Activated CD4-positive, alpha-beta T cell treated with anti-CD3 and anti-CD28 coated beads, Interleukin-2, amount 50 U/mL, for 1 hour (primary cell): ENCODE data around the gene DHX40.
A peak's percentile ranks its signal among the peaks of the same experiment; 100 is the strongest.
"Not testable (repeated sequence)": the region's sequence is repeated elsewhere in the genome, so short reads cannot be mapped to it uniquely, and the experiment has no call there.

Experiments used
- DNase-seq: peaks from one replicate; pipeline ENCODE4 v3.0.0-alpha.2; 2020

The DHX40 gene

DNA sequence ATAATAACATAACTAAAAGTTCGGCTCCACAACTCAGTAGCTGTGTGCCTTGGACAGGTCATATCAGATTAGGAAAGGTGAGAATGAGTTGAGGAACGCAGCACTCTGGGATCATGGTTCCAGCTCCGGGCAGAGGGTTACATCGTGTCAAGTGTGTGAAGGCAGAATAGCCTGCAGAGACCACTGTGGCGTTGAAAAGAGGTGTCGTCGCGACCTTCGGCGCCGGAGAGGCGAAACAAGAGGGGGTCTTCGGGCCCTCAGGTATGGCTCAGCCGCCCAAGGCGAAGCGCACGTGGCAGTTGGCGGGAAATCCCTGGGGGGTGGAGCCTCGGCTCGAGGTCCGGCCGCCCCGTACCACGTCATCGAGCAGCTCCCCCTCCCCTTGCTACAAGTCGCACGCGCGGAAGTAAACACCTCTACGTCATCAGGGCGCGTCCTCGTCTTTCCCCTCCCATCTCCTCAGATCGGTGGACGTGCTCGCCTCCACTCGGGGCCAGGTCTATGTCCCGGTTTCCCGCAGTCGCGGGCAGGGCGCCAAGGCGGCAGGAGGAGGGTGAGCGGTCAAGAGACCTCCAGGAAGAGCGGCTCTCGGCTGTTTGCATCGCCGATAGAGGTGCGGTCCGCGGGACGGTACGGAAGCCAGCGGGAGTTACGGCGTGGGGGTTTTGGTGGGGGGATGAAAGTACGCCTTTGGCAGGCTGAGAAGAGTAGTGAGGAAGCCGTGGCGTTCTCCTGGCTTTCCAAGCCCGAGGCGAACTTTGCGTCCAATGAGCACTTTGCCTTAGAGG lies at the start of gene DHX40:
Gene DHX40 (plus strand): TSS at position 440 of the 788 bp plus-strand sequence. CDS start 62 bp downstream, at position 502.
- DNase-seq, result peak; percentile 95

- no peak for DNase-seq
These were observed 49.0 kb upstream of the DHX40 start for GRCh38 chr17:59516451-59516850.

GRCh38 chr17:59519132-59519531 lies 46.3 kb upstream of the DHX40 start:
- DNase-seq, result no peak

DNA sequence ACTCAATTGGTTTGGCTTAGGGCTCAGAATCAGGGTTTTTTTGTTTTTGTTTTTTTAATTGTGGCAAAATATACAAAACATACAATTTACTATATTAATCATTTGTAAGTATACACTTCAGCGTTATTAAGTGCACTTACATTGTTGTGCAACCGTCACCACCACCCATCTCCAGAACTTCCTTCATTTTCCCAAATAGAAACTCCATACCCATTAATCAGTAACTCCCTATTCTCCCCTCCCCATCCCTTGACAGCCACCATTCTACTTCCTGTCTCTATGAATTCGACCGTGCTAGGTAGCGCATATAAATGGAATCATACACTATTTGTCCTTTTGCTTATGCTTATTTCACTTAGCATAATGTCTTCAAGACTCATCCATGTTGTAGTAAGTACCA lies 45.2 kb upstream of the DHX40 start:
- DNase-seq, result no peak

DNA sequence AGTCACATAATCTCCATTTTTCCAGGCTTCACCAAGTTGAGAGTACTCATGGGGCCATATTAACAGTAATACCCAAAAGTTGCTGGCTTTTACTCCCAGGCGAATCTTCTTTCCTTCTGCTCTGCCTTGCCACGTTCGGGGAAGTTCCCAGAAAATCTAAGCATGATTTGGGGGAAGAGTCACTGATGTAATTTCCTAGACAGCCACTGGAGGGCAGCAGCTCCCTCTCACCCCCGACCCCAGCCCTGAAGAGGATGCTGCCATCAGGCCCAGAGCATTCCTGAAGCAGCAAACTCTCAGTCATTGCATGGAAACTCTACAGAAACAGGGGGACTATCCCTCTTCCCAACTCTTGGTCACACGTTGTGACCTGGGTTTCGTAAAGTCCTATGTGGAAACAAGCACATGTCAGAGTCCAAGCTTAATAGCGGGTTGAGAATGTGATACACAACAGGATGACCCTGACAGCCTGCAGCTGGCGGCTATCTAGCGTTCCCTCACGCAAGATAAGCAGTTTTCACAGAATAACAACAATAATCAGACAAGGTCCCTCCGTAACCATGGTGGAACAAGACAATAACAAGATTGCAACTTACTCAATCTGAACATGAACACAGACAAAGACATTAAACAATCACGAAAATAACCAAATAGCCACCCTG lies 43.8 kb upstream of the DHX40 start:
- DNase-seq, result peak; percentile 55

DNA sequence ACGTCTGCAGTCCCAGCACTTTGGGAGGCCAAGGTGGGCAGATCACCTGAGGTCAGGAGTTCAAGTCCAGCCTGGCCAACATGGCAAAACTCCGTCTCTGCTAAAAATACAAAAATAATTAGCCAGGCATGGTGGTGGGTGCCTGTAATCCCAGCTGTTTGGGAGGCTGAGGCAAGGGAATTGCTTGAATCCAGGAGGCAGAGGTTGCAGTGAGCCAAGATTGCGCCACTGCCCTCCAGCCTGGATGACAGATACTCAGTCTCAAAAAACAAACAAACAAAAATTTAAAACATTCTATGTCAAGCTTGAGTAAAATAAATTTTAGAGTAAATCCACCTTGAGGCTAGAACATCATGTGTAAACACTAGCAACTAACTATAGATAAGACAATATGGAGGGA lies 40.5 kb upstream of the DHX40 start:
- not testable (repeated sequence) for DNase-seq

GRCh38 chr17:59525668-59526067 lies 39.7 kb upstream of the DHX40 start:
- no peak for DNase-seq

GRCh38 chr17:59526451-59526850 lies 39.0 kb upstream of the DHX40 start:
- no peak for DNase-seq

GRCh38 chr17:59527325-59527917 lies 38.0 kb upstream of the DHX40 start:
- no peak for DNase-seq

GRCh38 chr17:59527931-59528330 lies 37.5 kb upstream of the DHX40 start:
- no peak for DNase-seq

DNA sequence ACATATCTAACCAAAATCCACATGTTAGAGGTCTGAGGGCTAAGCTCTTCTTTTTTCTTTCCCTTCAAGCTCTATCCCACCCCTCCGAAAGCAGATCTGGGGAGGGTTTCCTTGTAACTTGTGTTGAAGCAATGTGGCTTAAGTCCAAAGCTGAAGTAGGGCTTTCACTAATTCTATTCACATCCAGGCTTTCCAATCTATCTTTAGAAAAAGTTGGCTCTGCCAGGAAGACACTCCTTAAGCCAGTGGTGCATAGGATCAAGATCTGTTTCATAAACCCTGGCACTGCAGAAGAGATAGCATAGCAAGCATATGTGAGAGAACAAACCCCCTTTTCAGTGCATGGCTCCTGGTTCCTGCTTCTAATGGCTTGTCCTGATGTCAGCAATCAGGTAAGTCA lies 34.9 kb upstream of the DHX40 start:
- DNase-seq, result no peak

DNA sequence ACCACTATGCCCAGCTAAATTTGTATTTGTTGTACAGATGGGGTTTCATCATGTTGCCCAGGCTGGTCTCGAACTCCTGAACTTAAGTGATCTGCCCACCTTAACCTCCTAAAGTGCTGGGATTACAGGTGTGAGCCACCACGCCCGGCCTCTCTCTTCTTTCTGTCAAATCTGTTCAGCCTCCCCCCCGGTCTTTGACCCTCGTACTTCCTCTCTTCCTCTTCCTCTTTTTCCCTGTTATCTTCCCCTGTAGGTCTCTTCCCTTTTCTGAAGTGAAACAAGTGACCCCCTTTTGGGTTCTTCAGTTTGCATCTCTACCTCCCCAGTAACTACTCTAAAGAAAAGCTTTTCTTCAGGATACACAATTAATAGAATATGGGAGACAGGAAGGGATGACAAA lies 31.7 kb upstream of the DHX40 start:
- DNase-seq, result no peak

DNA sequence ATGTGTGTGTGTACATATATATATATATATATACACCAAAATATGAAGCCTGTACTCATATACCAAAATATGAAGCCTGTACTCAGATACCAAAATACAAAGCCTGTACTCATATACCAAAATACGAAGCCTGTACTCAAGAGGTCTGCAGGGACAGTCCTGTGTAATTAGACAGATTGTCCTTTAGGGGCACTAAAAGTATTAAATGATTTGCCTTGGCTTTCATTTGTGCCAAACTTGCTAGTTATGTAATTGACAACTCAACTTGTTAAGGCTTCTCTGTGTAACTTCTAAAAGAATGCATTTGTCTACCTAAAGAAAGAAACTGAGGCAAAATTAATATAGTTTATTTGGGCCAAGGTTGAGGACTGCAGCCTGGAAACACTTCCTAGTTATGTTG lies 30.8 kb upstream of the DHX40 start:
- DNase-seq, result no peak

- DNase-seq, result no peak
These were observed 27.1 kb upstream of the DHX40 start for GRCh38 chr17:59538195-59538909.

- DNase-seq, result no peak
These were observed 22.3 kb upstream of the DHX40 start for GRCh38 chr17:59542960-59543635.

DNA sequence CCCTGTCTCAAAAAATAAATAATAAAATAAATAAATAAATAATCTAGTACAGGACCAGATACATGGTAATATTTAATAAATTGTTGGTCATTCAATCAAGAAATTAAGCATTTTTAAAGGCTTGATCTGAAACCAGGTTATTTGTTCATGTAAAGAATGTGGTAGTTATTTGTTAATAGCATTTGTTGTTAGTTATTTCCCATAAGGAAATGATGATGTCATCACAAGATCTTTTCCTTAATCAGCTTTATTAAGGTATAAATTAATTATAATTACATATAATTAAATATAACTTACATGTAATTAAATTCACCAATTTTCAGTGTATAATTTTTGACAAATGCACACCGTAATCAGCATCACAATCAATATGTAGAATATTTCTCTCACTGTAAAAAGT lies 19.5 kb upstream of the DHX40 start:
- no peak for DNase-seq

DNA sequence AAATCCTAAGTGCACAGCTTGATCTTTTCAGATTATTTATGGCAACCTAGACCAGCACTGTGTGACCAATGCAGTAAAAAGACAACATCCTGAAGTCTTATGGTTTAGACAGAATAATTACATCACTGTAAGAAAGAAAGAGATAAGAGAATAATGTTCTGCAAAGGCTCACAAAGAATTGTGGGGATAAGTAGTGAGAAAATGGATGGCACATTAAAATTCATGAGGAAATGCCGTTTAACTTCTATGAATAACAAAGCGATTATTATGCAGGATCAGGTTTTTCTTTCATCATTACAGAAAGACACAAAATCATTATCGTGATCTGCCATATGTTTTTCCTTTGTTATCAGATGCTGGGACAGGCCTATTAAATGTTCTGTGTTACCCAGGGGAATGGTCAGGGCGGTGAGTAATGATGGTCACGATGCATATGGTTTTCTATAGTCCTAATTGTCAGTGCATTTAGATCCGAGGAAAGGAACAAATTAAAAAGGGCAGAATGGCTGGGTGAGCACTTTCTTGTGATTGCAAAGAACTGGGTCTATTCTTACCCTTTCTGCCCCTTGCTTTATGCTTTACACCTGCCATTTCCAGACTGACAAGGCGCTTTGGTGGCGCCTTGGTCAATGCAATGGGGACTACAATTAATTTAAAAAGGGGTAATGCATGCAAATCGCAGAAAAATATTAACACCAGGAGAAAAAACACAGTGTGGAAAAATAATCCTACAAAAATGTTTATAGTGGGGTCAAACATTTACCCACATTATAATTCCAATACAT lies 18.1 kb upstream of the DHX40 start:
- DNase-seq, result no peak

- not testable (repeated sequence) for DNase-seq
These were observed 16.4 kb upstream of the DHX40 start for GRCh38 chr17:59548985-59549384.

- DNase-seq, result no peak
These were observed 14.7 kb upstream of the DHX40 start for GRCh38 chr17:59550703-59551102.

DNA sequence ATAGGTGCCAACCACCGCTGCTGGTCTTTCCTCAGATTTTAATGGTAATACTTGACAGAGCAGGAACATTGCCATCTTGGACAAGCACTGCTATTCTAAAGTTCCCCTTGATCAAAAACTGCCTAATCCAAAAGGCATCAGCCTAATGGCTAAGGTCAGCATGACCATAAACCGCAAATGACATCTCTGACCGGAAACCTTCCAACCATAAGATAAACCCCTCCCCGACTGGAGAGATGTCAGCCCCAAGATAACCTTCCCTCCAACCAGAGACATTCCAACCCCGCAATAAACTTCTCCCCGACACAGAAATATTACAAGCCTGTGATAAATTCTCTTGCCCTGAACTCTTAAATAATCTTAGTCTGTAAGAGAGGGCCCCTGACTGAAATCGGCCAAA lies 7.4 kb upstream of the DHX40 start:
- no peak for DNase-seq

DNA sequence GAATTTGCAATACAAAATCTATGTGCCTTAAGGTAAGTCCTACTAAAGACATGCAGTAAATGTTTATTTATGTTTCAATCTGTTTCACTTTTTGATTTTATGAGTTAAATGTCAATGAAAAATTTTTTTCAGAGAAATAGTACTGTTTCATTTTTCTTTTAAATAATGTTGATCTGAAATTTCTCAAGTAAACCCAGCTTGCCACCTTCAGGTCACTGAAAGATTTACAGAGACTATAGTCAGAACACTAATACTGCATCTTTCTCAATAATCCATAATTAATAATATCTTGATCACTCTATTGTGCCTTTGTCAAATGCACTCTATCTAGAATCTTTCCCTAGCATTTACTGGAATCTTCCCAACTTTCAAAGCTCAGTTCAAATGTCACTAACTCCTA lies 6.5 kb upstream of the DHX40 start:
- no peak for DNase-seq

DNA sequence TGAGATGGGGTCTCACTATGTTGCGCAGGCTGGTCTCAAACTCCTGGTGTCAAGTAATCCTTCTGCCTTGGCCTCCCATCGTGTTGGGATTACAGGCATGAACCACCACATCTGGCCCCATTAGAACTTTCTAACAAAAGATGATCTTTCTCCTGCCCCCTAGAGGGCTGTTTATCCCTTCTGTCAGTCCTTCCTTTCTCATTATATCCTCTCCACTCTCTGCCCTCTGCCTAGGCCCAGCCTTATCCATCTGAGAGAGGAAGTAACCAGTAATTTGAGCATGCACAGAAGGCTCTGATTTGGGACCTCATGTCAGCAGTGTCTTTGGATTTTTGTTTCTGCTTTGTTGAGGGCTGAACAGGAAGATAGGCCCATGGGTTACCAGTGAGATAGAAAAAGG lies 4.4 kb upstream of the DHX40 start:
- no peak for DNase-seq
